Endothelial cell of hepatic sinusoid (primary cell): Measurements from ENCODE around the gene GTF3C5.
"Not testable (repeated sequence)": the region's sequence is repeated elsewhere in the genome, so short reads cannot be mapped to it uniquely, and the experiment has no call there.

ENCODE experiments used
- in situ Hi-C: cut with HindIII; loops from 2 replicates; pipeline ENCODE4 v1.10.0; 2017; ENCODE audit warnings: low sequenced_read_pairs

Gene GTF3C5

DNA sequence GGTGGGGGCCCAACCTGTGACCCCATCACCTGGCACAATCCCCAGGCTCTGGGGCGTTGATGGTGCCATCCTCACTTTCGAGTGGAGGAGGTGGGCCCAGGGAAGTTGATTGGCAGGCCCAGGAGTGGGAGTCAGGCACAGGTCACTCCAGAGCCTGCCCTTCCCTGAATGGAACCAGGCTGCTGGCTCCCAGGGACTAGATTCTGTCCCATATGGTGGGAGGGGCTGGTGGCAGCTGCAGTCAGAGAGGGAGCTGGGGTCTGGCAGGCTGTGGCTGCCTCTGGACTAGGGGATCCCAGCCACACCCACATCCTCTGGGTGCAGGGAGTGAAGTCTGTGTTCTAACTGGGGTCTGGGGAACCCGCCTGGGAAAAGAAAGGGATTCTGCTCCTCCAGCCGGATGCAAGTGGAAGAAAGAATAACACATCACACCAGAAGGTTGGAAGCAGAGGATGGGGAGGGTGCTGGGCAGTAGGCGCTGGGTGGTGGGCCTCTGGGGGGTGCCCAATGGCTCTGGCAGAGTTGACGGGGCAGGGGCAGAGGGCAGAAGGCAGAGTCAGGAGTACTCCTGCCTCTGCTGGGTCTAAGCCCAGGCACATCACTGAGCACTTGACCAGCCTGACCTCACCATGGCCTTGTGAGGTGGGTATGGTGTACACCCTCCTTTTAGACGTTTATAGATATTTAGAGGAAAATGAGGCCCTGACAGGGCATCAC lies 56.8 kb downstream of the GTF3C5 start:
- in situ Hi-C loops = no loop called here

DNA sequence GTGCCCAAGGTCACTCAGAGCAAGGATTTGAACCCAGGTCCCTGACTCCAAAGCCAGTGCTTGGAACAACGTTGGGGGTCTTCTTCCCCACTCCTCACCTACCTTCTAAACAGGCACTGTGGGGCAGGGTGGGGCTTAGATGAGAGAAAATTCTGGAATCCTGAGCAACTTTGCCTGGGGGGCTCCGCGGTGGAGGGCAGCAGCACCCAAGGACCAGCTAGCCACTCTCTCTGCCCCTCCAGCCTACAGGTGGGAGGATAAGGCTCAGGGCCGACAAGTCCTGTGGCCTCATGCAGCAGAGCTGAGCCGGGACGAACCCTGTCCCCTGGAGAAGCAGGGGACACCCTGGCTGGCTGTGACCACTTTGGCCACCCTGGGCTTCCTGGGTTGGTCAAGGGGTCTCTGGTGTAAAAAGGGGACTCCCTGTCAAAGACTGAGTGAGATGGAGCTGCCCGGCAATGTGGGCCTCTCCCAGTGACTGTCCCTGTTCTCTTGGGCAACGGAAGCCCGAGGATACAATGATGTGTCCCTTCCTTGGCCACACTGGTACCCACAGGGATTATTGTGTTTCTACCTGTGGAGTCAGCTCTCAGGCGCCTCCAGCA lies 57.5 kb downstream of the GTF3C5 start:
- in situ Hi-C loops = no loop called here

DNA sequence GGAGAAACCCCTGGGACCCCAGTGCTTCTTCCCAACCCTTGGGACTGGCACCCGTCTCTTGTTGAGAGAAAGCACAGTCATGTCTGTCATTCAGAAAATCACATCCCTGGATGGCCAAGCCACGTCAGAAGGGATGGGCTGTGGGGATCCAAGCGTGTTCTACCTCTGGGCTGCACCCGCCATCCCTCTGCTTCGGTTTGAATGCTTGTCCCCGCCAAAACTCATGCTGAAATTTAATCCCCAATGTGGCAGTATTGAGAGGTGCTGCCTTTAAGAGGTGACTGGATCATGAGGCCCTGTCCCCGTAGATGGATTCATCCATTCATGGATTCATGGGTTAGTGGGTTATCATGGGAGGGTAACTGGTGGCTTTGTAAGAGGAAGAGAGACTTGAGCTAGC lies 58.0 kb downstream of the GTF3C5 start:
- in situ Hi-C loops = no loop called here

DNA sequence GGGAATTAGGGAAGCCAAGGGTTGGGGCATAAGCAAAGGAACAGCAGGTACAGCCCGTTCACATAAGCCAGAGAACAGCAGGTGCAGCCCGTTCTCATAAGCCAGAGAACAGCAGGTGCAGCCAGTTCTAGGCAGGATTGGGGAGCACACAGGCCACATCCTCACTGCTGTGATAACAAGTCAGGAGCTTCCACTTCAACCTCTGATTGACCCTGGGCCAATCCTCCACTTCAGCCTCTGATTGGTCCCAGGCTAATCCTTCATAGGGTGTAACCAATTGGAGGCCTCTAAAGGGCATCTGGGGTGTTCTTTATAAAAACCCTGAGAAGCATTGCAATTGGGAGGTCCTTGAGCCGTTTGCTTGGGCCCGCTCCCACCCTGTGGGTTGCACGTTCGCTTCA lies 58.5 kb downstream of the GTF3C5 start:
- in situ Hi-C loops = no loop called here

DNA sequence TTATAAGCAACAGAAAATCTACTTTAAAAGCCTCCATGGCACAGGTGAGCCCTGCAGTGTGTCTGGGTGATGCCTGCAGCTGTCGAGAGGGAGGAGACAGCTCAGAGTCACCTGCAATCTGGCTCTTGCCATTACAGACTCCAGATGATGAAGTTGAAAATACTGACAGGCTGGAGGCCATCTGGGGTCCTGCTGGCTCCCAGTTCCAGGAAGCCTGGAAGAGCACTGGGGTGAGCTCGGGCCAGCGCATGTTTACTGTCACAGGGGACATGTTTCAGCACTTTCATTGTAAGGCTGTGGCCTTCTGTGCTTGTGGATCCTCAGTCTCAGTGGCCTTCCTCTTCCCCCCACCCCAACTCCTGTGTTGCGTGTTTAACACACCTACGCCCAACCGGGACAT lies 59.4 kb downstream of the GTF3C5 start:
- in situ Hi-C loops = no loop called here

DNA sequence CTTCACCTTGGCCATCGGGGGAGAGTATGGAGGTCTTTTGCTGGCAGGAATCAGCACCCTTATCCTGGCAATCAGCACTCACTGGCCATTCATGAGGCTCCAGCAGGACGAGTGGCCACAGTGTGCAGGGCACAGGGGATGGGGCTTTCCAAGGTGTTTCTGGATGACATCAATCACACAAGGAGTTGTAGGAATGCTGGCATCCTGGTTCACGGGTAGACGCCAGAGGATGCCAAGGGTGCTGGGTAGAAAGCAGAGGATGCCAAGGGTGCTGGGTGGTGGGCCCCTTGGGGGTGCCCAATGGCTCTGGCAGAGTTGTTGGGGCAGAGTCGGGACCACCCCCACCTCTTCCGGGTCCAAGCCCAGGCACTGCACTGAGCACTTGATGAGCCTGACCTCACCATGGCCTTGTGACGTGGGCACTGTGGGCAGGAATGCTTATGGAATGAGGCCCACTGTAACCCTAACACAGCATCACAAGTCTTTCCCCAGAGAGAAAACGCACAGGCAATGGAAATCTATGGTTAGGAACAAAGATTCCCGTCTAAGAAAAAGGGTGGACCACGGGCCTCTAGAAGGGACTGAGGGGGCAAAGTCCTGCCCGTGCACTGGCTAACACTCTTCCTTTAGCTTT lies 60.1 kb downstream of the GTF3C5 start:
- in situ Hi-C loops = no loop called here

DNA sequence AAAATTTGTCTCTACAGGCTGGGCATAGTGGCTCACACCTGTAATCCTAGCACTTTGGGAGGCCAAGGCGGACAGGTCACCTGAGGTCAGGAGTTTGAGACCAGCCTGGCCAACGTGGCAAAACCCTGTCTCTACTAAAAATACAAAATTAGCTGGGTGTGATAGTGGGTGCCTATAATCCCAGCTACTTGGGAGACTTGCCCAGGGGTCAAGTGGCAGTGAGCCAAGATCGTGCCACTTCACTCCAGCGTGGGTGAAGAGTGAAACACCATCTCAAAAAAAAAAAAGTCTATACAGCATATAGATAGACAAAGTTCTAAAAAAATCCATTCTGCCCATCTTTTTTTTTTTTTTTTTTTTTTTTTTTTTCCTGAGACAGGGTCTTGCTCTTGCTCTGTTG lies 63.6 kb downstream of the GTF3C5 start:
- in situ Hi-C loops = not testable (repeated sequence)

DNA sequence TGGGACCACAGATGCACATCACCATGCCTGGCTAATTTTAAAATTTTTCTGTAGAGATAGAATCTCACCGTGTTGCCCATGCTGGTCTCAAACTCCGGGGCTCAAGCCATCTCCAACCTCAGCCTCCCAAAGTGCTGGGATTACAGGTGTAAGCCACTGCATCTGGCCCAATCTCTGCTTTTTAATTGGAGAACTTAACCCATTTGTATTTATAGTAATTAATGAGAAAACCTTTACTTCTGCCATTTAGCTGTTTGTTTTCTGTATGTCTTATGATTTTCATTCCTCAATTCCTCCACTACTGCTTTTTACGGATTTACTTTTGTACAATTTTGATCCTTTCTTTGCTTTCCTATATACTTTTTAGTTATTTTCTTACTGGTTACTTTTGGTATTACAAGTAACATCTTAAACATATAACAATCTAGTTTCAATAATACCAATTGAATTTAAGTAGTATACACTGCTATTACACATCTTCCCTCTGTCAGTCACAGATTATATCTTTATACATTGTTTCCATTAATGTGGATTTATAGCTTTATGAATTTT lies 64.1 kb downstream of the GTF3C5 start:
- in situ Hi-C loops = no loop called here

DNA sequence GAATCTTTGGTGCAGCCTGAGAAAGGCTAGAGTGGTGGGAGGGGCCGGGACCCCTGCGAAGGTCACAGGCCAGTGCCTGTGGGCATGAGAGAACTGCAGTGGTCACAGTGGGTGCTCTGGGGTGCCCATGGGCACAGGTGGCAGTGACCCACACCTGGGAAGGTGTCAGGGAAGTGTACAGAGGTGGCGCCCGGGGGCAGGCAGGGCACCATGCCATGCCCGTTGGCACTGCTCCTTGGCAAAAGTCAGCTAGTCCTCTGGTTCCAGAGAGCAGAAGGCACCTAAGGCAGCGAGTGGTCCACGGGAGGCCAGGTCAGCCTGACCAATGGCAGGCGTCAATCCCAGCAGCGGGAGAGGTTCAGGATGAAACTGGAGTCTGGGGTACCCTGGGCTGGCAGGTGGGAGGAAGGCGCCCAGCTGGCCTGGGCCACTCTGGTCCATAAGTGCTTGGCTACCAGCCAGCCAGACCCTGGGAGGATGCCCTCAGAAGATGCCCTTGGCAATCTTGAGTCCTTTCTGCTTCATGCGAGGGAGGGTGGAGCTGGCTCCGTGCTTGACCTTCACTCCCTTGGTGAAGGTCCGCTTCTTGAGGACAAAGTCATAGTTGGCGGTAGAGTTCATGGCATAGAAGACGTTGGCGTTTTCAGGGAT lies 67.4 kb downstream of the GTF3C5 start:
- in situ Hi-C loops = no loop called here

DNA sequence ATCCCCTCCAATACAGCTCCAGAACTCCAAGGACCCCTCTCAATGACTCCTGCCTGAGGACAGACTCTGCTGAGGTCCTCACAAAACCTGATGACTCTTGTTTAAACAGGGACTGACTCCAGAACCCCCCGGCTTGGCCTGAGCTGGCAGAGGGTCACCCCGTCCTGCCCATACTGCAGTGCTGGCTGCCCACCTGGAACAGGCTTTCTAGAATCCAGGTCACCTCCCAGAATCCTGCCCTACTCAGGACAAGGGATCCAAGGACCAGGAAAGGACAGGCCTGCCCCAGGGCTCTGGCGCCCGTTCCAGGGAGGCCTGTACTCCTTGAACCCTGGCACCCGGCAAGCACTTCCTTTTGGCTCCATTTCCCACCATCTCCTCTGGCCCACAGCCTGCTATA lies 68.1 kb downstream of the GTF3C5 start:
- in situ Hi-C loops = no loop called here

DNA sequence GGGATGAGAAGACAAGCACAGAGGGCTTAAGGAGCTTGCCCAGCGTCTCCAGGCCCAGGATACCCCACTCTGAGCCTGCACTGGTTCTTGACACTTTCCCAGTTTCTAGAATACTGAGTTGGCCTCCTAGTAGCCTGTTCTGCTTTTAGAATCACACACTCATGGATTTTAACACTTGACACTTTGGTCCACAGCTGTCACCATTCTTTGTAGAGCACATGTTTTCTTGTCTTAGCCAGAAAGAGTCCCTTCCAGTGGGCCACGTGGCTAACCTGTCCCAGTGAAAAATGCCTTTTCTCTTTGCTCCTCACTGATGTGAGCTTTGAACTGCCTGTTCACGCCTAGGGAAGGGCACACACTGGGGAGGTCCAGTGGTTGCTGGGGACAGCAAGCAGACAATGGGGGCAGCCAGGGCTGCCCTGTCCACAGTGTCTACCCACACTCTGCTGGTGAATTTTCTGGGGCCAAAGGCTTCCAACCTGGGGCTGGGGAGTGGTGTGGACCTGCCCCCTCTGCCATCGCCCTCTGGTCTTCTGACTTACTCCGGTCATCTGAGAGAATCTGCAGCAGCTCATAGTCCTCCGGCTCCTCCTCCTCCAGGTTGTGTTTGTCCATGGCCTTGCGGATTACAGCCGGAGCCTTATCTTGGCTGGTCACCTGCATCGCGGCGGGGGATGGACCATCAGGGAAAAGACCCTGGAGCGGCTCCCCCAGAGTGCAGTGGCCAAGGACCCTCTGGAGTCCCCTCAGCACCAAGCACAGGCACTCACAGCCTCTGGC lies 69.1 kb downstream of the GTF3C5 start:
- in situ Hi-C loops = no loop called here

DNA sequence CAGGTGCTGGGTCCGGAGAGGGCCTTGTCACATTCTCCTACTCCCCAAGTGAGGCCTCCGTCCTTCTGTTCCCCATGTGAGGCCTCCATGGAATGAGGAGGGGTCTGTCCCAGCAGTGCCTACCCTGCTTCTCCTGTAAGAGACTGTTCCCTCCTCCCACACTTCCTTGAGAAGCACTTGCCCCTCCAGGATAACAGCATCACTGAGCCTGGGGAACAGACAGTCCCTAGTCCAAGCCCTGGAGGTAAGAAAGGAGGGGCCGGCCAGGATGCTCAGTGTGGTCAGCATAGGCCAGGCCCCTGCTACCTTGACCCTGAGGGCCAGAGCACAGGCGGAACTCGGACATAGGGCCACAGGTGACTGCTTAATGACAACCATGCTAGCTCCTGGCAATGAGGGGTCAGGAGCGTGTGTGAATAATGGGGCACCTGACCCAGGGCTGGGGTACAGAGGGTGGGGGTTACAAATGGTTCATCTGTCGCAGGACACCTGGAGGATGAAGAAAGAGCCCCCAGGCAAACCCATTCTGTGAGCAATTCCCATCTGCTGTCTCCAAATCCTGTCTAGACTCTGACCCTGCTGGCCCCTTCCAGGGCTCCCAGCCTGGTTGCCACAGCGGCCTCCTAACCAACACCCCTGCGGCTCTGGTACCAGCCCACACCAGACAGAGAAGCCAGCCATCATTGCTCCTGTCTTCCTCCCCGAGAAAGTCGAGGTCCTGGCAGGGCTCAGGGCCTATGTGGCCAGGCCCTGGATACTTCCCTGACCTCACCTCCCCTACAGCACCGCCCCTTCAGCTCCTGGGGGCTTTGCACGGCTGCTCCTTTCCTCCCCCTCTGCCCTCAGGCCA lies 69.9 kb downstream of the GTF3C5 start:
- in situ Hi-C loops = no loop called here

DNA sequence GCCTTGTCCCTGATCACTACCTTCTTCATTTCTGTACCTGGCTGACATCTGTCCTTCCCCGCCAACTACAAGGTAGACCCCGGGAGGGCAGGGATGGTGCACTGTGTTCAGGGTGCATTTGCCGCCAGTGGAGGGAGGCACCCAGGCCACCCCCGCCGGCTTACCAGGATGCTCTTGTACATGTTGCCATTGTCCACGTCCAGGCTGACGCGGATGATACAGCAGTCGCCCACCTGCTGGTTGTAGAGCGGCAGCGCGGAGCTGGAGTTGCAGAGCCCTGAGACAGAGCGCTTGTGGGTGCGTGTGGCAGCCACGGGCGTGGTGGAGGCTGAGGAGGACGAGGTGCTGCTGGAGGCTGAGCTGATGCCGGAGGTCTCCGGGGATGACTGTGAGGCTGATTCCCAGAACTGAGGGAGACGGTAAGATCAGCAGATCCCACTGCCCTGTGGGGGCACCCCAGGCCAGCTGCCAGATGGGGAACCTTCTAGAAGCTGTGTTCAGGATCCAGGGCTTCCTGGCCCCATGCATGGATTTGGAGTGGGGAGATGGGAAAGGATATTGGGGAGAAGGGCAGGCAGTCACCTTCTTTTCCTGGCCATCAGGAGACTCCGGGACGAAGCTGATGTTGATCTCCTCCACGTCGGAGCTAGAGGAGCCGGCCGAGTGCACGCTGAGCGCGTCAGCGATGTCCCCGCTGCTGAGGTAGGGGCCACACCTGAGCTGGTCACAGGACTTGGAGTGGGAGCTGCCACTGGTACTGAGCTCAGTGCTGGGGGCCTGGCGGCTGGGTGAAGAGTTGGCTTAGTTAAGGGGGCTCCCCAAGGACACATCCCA lies 70.8 kb downstream of the GTF3C5 start:
- in situ Hi-C loops = no loop called here

DNA sequence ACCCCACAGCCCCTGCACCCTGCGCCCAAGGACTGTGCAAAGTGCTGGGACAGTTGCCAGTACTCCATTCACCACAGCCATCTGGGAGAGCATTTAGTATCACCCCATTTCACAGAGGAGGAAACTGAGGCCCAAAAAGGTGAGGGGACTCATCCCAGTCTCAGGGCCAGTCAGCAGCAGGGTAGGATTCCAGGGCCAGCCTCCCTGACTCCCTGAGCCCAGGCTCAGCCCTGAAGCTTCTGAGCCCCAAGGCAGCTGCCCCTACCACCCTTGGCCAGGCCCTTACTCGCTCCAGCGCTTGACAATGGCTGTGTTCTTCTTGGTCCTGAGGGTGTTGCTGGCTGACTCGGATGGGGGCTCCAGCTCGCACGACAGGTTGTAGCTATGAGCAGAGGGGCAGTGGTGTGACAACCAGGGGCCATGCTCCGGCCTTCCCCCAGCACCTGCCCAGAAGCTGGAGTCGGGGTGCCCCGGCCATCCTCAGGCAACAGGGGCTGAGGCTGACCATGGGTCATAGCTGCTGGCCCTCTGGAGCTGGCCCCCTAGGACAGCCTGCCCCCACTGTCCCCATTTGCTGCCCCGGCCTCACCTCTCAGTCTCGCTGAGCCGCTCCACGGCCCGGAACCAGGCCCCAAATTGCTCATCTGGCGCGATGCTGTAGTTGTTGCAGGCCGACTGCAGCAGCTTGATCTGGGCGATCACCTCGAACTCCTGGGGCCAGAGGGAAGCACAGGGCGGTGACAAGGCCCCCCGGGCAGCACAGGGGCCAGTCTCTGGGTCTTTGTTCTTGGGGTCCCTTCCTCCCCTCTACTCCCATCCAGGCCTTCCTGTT lies 71.6 kb downstream of the GTF3C5 start:
- in situ Hi-C loops = no loop called here

DNA sequence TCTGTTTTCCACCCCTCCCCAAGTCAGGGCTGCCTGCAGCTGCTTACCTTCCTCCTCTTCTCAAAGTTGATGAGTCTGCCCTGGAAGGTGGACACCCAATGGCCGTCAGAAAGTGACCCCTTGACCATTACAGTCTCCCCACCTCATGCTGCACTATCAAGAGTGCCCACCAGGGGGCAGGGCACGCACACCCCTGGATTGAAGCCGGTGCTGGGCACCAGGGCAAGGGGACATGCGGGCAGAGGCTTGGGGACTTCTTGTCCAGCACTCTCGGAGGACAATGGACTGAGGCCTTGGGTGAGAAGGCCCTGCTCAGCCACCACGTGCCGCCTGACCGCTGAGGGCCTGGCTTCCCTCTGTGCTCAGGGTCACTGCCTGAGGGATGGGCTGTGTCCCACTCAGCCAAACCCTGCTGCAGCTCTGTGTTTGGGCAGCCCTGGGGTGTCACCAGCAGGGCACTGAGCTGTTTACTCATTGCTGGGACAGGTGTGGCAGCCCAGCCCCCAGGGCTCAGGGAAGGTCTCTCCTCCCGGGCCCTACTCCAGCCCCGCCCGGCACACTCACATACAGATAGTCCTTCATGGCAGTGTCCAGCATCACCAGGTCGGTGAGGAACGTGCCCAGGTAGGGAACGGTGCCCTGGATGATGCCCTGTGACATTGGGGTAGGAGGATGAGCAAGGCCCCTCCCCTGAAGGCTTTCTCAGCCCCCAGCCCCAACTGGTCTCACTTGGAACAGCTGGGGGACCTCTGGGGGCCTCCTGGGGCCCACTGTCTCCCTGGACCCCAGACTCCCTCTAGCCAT lies 72.6 kb downstream of the GTF3C5 start:
- in situ Hi-C loops = no loop called here

DNA sequence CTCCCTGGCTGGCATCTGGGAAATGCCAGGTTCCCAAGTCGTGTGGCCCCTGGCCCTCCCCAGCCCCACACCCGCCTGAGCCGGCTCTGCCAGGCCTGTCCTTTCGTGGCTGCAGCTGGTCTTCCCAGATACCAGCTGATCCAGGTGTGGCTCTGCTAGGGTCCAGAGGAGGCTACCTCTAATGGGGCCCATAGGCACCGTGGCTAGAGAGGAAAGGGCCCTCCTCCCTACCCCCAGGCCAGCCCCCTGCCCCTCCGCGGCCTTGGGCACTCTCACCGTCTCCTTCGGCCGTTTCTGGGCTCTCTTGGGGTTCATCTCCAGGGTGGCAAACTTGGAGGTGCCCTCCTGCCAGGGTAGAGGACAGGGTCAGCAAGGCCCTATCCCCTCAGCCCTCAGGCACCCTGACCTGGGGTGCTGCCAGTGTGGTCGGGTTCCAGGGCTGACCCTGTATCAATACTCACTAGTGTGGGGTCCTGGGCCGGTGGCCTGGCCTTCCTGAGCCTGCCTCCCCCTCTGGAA lies 73.2 kb downstream of the GTF3C5 start:
- in situ Hi-C loops = no loop called here
